HL-60 (cell line): Measurements from ENCODE around the gene PDE4B.

Source experiments
- DNase-seq, 2 experiments: peaks; one replicate each; pipeline ENCODE4 v3.0.0-alpha.2; 2010 to 2020; ENCODE audit warnings: low read depth in 1 of 2, low spot score in 1 of 2
- H3K27ac ChIP-seq: fragments of 250-450 bp; sonication (Bioruptor Pico); replicated peaks from 2 replicates; pipeline ENCODE4 v1.5.1; 2020; ENCODE audit warnings: mild to moderate bottlenecking, moderate library complexity
- H3K27me3 ChIP-seq: fragments of 250-450 bp; sonication (Bioruptor Pico); 2 replicates; pipeline ENCODE4 v1.5.1; 2021; ENCODE audit warnings: mild to moderate bottlenecking, moderate library complexity; ENCODE audit not compliant: insufficient read depth, poor library complexity, severe bottlenecking
- H3K4me3 ChIP-seq: replicated peaks from 2 replicates; pipeline ENCODE4 v1.5.1; 2011; ENCODE audit warnings: mild to moderate bottlenecking, control low read depth, low read length; ENCODE audit not compliant: insufficient read depth
- CTCF ChIP-seq: IDR thresholded peaks from one replicate; pipeline ENCODE4 v1.5.1; 2011; ENCODE audit warnings: low read length, control low read depth, inconsistent platforms; ENCODE audit not compliant: insufficient read depth
- GABPA ChIP-seq: IDR thresholded peaks from 2 replicates; pipeline ENCODE4 v1.6.1; 2012; ENCODE audit warnings: low read depth
- POLR2AphosphoS5 ChIP-seq: IDR thresholded peaks from 2 replicates; pipeline ENCODE4 v1.6.1; 2012; ENCODE audit warnings: low read depth
- SPI1 ChIP-seq: IDR thresholded peaks from 2 replicates; pipeline ENCODE4 v1.6.1; 2012; ENCODE audit warnings: low read depth, mild to moderate bottlenecking, borderline replicate concordance
- TF ChIP-seq, protein P1 (sequence below): IDR thresholded peaks from 2 replicates; pipeline ENCODE4 v1.6.1; 2012; ENCODE audit warnings: low read depth; ENCODE audit not compliant: insufficient replicate concordance

PDE4B gene

GRCh38 chr1:65791801-65792668, 660 bp upstream of the PDE4B start:
- Histone ChIP-seq H3K27ac (no peak overlapping the region), H3K4me3 (no peak overlapping the region; the same call in 1 of the 2 replicates), H3K27me3 (peaks cover 18% of the 10 kb centered on the region)
- peak in 1 of 2 experiments; percentile 14 for DNase-seq
- TF ChIP-seq SPI1: no peak
- no peak for TF ChIP-seq POLR2AphosphoS5
- no peak for TF ChIP-seq GABPA
- TF ChIP-seq, protein P1, sequence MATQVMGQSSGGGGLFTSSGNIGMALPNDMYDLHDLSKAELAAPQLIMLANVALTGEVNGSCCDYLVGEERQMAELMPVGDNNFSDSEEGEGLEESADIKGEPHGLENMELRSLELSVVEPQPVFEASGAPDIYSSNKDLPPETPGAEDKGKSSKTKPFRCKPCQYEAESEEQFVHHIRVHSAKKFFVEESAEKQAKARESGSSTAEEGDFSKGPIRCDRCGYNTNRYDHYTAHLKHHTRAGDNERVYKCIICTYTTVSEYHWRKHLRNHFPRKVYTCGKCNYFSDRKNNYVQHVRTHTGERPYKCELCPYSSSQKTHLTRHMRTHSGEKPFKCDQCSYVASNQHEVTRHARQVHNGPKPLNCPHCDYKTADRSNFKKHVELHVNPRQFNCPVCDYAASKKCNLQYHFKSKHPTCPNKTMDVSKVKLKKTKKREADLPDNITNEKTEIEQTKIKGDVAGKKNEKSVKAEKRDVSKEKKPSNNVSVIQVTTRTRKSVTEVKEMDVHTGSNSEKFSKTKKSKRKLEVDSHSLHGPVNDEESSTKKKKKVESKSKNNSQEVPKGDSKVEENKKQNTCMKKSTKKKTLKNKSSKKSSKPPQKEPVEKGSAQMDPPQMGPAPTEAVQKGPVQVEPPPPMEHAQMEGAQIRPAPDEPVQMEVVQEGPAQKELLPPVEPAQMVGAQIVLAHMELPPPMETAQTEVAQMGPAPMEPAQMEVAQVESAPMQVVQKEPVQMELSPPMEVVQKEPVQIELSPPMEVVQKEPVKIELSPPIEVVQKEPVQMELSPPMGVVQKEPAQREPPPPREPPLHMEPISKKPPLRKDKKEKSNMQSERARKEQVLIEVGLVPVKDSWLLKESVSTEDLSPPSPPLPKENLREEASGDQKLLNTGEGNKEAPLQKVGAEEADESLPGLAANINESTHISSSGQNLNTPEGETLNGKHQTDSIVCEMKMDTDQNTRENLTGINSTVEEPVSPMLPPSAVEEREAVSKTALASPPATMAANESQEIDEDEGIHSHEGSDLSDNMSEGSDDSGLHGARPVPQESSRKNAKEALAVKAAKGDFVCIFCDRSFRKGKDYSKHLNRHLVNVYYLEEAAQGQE: no peak
- TF ChIP-seq CTCF: no peak

- TF ChIP-seq, protein P1: no peak
- TF ChIP-seq SPI1 (no peak), POLR2AphosphoS5 (no peak), CTCF (no peak), GABPA (no peak)
- Histone ChIP-seq H3K27ac (no peak overlapping the region), H3K4me3 (peak overlapping the region; percentile 32), H3K27me3 (peaks cover 18% of the 10 kb centered on the region)
- no peak for DNase-seq
Measured at GRCh38 chr1:65793359-65793732, 651 bp downstream of the PDE4B start.

DNA sequence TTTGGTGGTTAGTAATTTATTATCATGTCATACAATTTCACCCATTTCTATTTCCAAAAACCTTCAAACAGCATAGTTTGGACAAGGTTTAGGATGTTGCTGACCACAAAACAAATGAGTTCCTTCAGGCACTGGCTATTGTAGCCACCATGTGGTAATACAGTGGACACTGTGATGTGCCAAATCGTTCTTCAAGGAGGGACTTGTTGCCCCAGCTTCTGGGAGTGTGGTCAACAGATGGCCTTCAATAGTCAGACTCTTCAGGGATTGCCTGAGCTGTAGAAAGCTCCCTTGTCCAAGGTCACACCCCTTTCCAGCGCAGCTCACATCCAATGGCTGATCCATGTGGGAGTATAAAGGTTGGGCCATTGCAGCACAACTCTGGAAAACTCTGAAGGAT, 2.6 kb downstream of the PDE4B start:
- Histone ChIP-seq H3K27ac (no peak overlapping the region), H3K27me3 (peaks cover 18% of the 10 kb centered on the region), H3K4me3 (no peak overlapping the region)
- TF ChIP-seq POLR2AphosphoS5: no peak
- no peak for TF ChIP-seq CTCF
- TF ChIP-seq, protein P1: no peak
- no peak for TF ChIP-seq GABPA
- TF ChIP-seq SPI1: no peak
- DNase-seq: no peak
